Measurements from ENCODE around the gene GBP3.
"Not testable (repeated sequence)": the region's sequence is repeated elsewhere in the genome, so short reads cannot be mapped to it uniquely, and the experiment has no call there.

The GBP3 gene

GRCh38 chr1:89005286-89006151, 17.1 kb downstream of the GBP3 start:
- Histone ChIP-seq H3K27me3 (ENCODE audit: insufficient read depth, low read depth) (no peaks in the 10 kb centered on the region), H3K79me2 (ENCODE audit: insufficient read depth, low read depth) (no peaks in the 10 kb centered on the region), H3K4me3 (IDR thresholded peaks at IDR 0.05; ENCODE audit: insufficient read depth, low read depth, low read length) (no peak overlapping the region), H3K9ac (no peak overlapping the region), H3K4me1 (ENCODE audit: low read depth, poor library complexity, severe bottlenecking) (no peaks in the 10 kb centered on the region), H3K4me2 (no peak overlapping the region), H4K20me1 (ENCODE audit: insufficient read depth) (no peaks in the 10 kb centered on the region), H2AFZ (ENCODE audit: low read depth) (no peak overlapping the region), H3K27ac (no peak overlapping the region), H3K36me3 (ENCODE audit: insufficient read depth) (no peaks in the 10 kb centered on the region)
- TF ChIP-seq CTCF (conservative IDR thresholded peaks at IDR 0.05; ENCODE audit: low read depth, low read length): no peak

GRCh38 chr1:89002176-89002575, 20.5 kb downstream of the GBP3 start:
- H3K4me1 ChIP-seq (ENCODE audit: low read depth, poor library complexity, severe bottlenecking); H3K36me3 ChIP-seq (ENCODE audit: insufficient read depth); H2AFZ ChIP-seq (ENCODE audit: low read depth); H3K27me3 ChIP-seq (ENCODE audit: insufficient read depth, low read depth); H4K20me1 ChIP-seq (ENCODE audit: insufficient read depth); H3K4me3 ChIP-seq (IDR thresholded peaks at IDR 0.05; ENCODE audit: insufficient read depth, low read depth, low read length); H3K4me2 ChIP-seq; H3K27ac ChIP-seq; H3K79me2 ChIP-seq (ENCODE audit: insufficient read depth, low read depth); H3K9ac ChIP-seq: not testable (repeated sequence)

- no peaks in the 10 kb centered on the region for H3K36me3 ChIP-seq (ENCODE audit: insufficient read depth)
- H3K79me2 ChIP-seq (ENCODE audit: insufficient read depth, low read depth): no peaks in the 10 kb centered on the region
- TF ChIP-seq CTCF (conservative IDR thresholded peaks at IDR 0.05; ENCODE audit: low read depth, low read length): no peak
- no peak overlapping the region for H3K27ac ChIP-seq
- H2AFZ ChIP-seq (ENCODE audit: low read depth): no peak overlapping the region
- H4K20me1 ChIP-seq (ENCODE audit: insufficient read depth): no peaks in the 10 kb centered on the region
- no peaks in the 10 kb centered on the region for H3K27me3 ChIP-seq (ENCODE audit: insufficient read depth, low read depth)
- H3K4me1 ChIP-seq (ENCODE audit: low read depth, poor library complexity, severe bottlenecking): no peaks in the 10 kb centered on the region
- no peak overlapping the region for H3K4me3 ChIP-seq (IDR thresholded peaks at IDR 0.05; ENCODE audit: insufficient read depth, low read depth, low read length)
- no peak overlapping the region for H3K4me2 ChIP-seq
- H3K9ac ChIP-seq: no peak overlapping the region
Measured at GRCh38 chr1:89001510-89001909, 21.2 kb downstream of the GBP3 start.

DNA sequence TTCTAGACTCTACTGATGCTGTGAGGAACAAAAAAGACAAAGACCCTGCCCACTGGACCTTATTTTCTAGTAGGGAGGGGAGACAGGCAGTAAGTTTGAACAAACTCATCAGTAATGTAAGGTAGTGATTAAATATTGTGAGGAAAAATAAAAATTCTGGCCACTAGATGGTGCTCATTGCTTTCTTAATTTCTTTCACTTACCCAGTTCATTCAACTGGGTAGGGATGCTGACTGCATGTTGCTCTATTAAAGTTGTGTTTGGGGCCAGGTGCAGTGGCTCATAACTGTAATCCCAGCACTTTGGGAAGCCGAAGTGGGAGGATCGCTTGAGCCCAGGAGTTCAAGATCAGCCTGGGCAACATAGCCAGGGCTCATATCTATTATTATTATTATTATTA, 23.9 kb downstream of the GBP3 start:
- no peak overlapping the region for H3K4me2 ChIP-seq
- H3K79me2 ChIP-seq (ENCODE audit: insufficient read depth, low read depth): no peaks in the 10 kb centered on the region
- no peak overlapping the region for H2AFZ ChIP-seq (ENCODE audit: low read depth)
- H3K9ac ChIP-seq: no peak overlapping the region
- H3K4me1 ChIP-seq (ENCODE audit: low read depth, poor library complexity, severe bottlenecking): no peaks in the 10 kb centered on the region
- H4K20me1 ChIP-seq (ENCODE audit: insufficient read depth): no peaks in the 10 kb centered on the region
- no peak overlapping the region for H3K4me3 ChIP-seq (IDR thresholded peaks at IDR 0.05; ENCODE audit: insufficient read depth, low read depth, low read length)
- H3K36me3 ChIP-seq (ENCODE audit: insufficient read depth): no peaks in the 10 kb centered on the region
- no peaks in the 10 kb centered on the region for H3K27me3 ChIP-seq (ENCODE audit: insufficient read depth, low read depth)
- H3K27ac ChIP-seq: no peak overlapping the region
- peak; percentile 54 for TF ChIP-seq CTCF (conservative IDR thresholded peaks at IDR 0.05; ENCODE audit: low read depth, low read length)

- Histone ChIP-seq H3K4me2 (no peak overlapping the region), H3K27me3 (ENCODE audit: insufficient read depth, low read depth) (no peaks in the 10 kb centered on the region), H3K9ac (no peak overlapping the region), H3K36me3 (ENCODE audit: insufficient read depth) (no peaks in the 10 kb centered on the region), H3K4me3 (IDR thresholded peaks at IDR 0.05; ENCODE audit: insufficient read depth, low read depth, low read length) (no peak overlapping the region), H3K27ac (no peak overlapping the region), H2AFZ (ENCODE audit: low read depth) (no peak overlapping the region), H3K4me1 (ENCODE audit: low read depth, poor library complexity, severe bottlenecking) (no peaks in the 10 kb centered on the region), H3K79me2 (ENCODE audit: insufficient read depth, low read depth) (no peaks in the 10 kb centered on the region; the same call in 1 of the 2 replicates), H4K20me1 (ENCODE audit: insufficient read depth) (no peaks in the 10 kb centered on the region)
- no peak for TF ChIP-seq CTCF (conservative IDR thresholded peaks at IDR 0.05; ENCODE audit: low read depth, low read length)
Measured at GRCh38 chr1:88990426-88990825, 32.2 kb downstream of the GBP3 start.
